Fibroblast of gingiva (primary cell): ENCODE data around the gene ST8SIA1.

ENCODE experiments used
- DNase-seq: peaks from one replicate; pipeline ENCODE4 v3.0.0-alpha.2; 2011; ENCODE audit warnings: low read depth

The ST8SIA1 gene

DNA sequence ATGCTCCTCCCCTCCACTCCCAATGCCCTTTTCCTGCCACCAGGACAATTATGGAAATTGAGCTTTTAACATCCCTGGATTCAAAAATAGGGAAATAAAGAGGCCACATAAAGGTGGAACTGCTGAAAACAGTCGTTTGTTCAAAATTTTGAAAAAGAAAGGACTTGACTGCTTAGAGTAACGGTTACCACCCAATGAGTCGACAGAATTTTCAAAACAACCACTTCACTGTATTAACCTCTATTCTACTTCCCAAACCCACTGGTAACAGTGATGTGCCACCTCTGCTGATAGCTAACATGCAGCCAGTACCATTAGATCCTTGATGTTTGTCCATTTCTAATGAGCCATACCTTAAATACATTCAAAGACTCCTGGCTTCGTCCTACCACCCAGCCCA lies 4.9 kb downstream of the ST8SIA1 start:
- no peak for DNase-seq

- no peak for DNase-seq
Observed at GRCh38 chr12:22325218-22325617, 9.3 kb downstream of the ST8SIA1 start.

DNA sequence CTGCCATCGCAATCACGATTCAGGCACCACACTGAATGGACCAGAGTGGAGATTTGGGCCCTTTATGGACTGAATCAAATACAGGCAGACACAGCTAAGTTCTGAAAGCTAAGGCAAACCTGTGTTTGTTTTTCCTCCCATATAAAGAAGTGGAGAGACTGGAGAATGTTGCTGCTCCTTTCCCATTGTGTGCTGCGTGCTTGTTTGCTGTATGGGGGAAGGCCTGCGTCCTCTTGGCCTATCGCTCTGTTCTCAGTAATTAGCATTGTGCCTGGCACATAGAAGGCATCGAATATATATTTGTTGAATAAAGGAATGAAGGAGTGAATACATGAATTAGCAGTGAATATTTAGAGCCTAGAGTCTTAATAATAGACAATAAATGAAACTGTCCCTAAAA lies 12.4 kb downstream of the ST8SIA1 start:
- DNase-seq, result no peak

DNA sequence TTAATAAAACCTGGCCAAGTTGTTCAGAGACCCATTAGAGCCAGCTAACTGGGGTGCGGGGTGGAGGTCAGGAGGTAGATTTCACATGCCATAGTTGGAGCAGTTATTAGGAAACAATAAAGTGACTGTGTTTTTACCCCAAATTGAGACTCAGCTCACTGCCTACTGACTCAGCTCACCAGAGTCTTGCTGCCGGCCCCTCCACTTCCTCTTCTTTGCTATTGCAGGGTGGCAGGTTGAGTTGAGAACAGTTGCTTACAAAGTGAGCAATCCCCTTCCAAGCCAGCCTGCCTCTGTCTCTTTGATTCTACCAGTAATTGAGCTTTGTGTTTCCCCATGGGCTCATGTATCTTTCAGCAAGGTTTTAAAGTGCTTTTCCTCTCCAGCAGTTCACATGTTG lies 12.9 kb downstream of the ST8SIA1 start:
- DNase-seq, result no peak

DNA sequence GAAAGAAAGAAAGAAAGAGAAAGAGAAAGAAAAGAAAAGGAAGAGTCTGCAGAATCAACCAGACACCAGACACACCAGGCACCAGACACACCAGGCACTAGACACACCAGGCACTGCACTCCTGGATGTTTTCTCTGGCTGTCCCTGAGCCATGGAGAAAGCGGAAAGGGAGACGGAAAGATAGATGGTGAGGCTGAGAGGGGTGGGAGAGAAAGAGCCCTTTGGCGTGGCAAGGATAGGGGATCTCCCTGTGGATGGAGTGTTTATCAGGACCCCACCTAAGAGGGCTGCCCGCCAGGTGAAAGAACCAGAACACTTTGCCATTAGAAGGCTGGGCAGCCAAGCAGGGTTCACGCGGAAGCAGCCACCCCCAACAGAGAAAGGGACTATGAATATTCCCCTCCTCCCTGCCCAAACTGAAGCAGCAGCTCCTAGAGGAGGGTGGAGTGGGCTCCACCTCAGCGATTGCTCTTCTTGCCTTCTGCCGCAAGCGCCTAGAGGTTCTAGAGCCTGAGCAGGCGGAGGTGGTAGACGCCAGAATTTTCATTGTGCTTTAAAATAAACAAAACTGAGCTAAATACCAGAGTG lies 13.4 kb downstream of the ST8SIA1 start:
- no peak for DNase-seq

DNA sequence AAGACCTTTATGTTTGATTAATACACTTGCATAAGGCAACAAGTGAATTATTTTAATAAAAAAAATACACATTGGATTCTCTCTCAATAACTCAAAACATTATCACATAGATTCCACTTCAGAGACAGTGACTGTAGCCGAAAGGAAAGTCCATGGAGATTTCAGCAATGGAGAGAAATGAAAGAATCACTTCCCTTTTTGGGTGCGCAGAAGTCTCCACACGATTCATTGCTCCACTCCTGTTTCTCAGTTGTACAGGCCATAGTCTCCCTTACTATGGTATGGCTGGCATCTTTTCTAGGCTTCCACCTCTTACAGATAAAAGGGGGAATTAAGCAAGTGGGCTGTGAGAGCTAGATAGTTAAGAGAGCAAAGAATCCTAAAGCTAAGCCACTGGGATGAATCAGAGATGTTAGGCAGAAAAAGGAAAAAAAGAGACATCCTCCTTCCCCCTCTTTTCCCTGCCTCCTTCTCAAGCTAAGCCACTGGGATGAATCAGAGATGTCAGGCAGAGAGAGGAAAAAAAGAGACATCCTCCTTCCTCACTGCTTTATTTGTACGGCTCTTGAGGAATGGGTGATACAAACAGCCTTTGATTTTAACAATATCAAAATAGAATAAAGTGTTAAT lies 16.3 kb downstream of the ST8SIA1 start:
- DNase-seq, result no peak

DNA sequence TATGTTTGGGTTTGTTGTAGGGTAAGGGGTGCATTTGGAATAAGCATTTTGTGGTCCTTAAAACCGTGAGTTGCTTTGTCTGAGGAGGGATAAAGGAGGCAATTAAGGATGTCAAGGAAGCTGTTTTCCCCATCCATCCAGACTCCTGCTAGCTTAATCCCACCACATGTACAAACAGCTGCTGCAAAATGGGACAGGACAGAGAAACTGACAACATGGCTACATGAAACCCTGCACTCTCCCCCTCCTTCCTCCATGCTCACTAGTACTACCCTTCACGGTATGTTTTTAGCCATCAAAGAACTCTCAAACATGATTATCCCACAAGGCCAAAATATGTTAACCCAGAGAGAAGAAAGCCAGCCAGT lies 20.6 kb downstream of the ST8SIA1 start:
- no peak for DNase-seq

DNA sequence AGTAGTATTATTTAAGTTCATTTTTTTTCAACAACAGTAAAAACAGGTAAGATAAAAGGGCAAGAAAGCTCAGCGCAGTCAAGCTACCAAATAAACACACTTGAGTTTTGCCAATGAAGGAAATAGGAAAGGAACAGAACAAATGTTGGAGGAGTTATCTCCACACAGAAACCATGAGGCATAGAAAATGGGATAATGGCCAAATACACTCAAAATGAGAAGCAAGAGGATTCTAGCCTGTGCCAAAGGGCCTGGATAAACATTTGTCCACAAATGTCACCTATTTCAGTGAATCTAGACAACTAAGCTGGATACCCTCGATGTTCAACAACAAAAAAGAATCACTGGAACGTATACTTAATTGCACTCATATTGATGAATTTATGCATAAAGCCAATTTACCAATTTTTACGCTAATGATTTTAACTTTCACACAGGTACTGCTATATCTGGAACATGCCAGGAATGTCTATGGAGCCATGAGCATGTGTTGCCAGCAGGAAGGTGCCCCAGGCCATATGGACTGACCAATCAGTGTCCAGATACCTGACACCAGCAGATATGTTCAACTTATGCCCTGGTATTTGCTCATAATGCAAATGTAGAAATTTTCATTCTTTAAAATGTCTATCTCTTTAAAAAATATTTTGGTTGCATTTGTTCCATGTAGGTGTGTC lies 21.1 kb downstream of the ST8SIA1 start:
- no peak for DNase-seq

DNA sequence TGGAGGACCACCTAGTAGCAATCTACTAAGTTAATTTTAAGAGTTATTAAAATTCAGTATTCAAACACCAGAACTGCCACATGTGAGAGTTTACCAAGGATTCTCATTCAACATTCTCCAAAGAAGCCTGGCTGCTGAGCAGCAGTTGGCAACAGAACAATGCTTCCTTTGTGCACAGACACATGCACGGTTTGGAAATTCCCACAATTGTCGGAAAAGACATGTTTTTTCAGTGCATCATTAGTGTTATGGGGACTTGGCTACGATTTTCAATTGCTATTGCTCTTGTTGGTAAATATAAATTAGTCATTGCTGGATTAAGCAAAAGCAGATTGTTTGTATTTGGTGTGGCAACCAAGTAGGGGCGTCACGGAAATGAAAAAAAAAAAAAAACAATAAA lies 22.2 kb downstream of the ST8SIA1 start:
- DNase-seq, result peak; percentile 82

GRCh38 chr12:22310709-22311108 lies 23.8 kb downstream of the ST8SIA1 start:
- no peak for DNase-seq

DNA sequence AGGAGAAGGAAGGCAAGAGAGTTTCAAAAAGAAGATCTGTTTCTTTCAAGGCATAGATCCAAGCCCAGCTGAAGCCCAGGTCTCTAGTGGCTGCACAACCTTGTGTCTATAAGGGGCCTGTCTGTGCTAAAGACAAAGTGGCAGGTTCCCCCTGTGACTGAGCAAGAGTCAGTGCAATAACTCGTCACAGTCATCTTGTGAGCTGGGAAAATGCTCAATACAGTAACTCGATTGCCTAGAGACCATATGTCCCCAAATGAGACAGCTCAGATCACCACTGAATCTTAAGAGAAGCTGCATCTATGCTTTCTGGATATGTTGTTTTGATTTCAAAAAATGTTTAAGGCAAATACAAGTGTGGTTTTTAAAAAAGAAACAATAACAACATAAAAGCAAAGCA lies 24.2 kb downstream of the ST8SIA1 start:
- no peak for DNase-seq

- no peak for DNase-seq
Observed at GRCh38 chr12:22307811-22308210, 26.7 kb downstream of the ST8SIA1 start.

- DNase-seq, result peak; percentile 38
Observed at GRCh38 chr12:22306311-22306710, 28.2 kb downstream of the ST8SIA1 start.

- no peak for DNase-seq
Observed at GRCh38 chr12:22304341-22304740, 30.2 kb downstream of the ST8SIA1 start.

- no peak for DNase-seq
Observed at GRCh38 chr12:22299294-22299912, 35.1 kb downstream of the ST8SIA1 start.

DNA sequence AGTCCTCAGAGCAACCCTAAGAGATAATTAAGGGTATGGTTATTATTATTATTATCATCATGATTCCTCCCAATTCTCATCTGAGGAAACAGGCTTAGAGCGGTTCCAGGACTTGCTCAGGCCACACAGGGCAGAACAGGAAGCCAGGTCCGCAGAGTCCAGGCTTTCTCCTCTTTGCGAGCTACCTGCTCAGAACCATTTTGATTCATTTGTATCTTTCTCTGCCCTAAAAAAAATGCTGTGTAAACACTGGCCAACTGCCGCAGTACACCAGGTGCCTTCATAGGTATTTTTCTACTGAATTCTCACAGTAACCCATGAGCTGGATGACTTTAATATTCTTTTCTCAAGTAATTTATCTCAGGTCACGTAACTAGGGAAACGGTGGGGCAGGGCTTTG lies 45.3 kb downstream of the ST8SIA1 start:
- no peak for DNase-seq

GRCh38 chr12:22287776-22288621 lies 46.5 kb downstream of the ST8SIA1 start:
- DNase-seq, result no peak

- DNase-seq, result no peak
Observed at GRCh38 chr12:22287101-22287500, 47.4 kb downstream of the ST8SIA1 start.

GRCh38 chr12:22286569-22286968 lies 47.9 kb downstream of the ST8SIA1 start:
- DNase-seq, result peak; percentile 87

DNA sequence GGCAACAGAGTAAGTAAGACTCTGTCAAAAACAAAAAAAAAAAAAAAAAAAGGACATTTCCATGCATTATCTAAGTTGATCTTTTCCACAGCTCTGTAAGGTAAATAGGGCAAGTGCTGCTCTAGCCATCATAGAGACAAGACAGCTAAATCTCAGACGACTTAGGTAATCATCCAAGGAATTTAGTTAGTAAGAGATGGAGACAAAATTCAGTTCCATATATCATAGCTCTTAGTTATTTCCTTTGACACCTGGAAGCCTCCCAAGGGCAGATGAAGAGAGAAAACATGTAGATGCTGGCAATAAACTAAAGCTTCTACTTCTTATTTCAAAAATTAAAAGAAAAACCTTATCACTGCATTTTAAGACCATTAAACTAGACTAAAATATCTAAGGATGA lies 48.7 kb downstream of the ST8SIA1 start:
- DNase-seq, result no peak

DNA sequence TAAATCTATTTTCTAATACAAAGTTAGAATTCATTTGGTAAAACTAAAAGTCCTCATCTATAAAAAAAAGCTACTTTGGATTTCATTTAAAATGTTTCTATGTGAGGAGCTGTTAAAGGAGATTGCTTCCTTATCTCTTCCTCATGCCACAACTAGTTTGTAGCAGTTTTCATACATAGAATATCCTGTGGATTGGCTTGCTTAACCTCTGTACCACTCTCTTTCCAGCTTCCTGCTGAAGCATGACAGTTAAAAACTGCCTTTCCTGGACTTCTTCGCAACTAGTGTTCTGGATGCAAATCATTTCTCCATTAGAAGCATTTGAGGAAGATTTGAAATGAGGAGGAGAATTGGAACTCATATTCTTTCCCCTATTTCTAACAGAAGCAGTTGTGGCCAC lies 49.6 kb downstream of the ST8SIA1 start:
- DNase-seq, result no peak

GRCh38 chr12:22283508-22283907 lies 51.0 kb downstream of the ST8SIA1 start:
- DNase-seq, result no peak
